Neural cell (in vitro differentiated cells): ENCODE measurements around the gene SGMS2.

Source experiments
- CTCF ChIP-seq: fragments of 450-650 bp; IDR thresholded peaks from 2 replicates; pipeline ENCODE4 v1.5.1; 2014; ENCODE audit warnings: antibody characterized with exemption, mild to moderate bottlenecking, moderate library complexity; ENCODE audit not compliant: poor library complexity, severe bottlenecking
- EP300 ChIP-seq: fragments of 450-650 bp; conservative IDR thresholded peaks from 2 replicates; pipeline ENCODE4 v1.6.1; 2014; ENCODE audit warnings: antibody characterized with exemption, mild to moderate bottlenecking, moderate library complexity; ENCODE audit not compliant: poor library complexity, severe bottlenecking
- REST ChIP-seq: IDR thresholded peaks from 2 replicates; pipeline ENCODE4 v1.6.1; 2012; ENCODE audit warnings: borderline replicate concordance
- SMC3 ChIP-seq: fragments of 450-650 bp; conservative IDR thresholded peaks from 2 replicates; pipeline ENCODE4 v1.6.1; 2014; ENCODE audit warnings: antibody characterized with exemption, mild to moderate bottlenecking, moderate library complexity; ENCODE audit not compliant: poor library complexity

DNA sequence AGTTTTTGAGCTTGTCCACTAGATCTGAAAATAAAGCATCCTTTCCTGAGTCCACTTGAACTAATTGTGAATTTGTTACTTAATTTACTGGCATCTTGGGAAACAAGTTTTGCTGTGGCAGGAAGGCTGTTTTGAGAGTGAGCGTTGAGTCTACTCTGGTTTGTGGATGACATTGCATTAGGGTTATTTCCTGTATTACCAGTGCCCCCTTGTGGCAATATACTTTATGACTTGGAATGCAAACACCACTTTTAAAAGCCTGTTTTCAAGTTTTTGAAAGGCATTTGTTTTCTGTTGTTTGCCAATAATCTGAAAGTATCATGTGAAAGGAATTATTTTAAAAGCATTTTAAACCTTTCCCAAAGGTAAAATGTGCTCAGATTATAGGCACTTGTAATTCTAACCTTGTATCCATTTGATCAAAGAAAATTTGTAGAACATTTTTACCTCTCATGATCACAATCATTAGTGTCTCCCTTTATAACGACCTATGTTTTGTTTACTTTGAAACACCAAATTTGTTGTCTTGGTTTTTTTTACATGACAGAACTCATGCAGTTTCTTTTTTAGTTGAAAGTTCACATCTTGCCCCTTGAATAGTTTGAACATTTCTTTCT is 88.7 kb downstream of the SGMS2 start:
- TF ChIP-seq CTCF (peak; percentile 86), REST (no peak), EP300 (no peak), SMC3 (peak; percentile 86)
